SKM-1 treated with dmso at 0.1 percent for 144 hours (cell line): ENCODE data around the gene FKBP1B.
"Not testable (repeated sequence)": the region's sequence is repeated elsewhere in the genome, so short reads cannot be mapped to it uniquely, and the experiment has no call there.

ENCODE experiments used
- DNase-seq: peaks from one replicate; lab custom pipeline; 2025; ENCODE audit not compliant: unreplicated experiment; lab: John Stamatoyannopoulos, UW

The FKBP1B gene

DNA sequence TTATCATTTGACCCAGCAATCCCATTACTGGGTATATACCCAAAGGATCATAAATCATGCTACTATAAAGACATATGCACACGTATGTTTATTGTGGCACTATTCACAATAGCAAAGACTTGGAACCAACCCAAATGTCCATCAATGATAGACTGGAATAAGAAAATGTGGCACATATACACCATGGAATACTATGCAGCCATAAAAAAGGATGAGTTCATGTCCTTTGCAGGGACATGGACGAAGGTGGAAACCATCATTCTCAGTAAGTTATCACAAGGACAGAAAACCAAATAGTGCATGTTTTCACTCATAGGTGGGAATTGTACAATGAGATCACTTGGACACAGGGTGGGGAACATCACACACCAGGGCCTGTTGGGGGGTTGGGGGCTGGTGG is 51.2 kb downstream of the FKBP1B start:
- not testable (repeated sequence) for DNase-seq

DNA sequence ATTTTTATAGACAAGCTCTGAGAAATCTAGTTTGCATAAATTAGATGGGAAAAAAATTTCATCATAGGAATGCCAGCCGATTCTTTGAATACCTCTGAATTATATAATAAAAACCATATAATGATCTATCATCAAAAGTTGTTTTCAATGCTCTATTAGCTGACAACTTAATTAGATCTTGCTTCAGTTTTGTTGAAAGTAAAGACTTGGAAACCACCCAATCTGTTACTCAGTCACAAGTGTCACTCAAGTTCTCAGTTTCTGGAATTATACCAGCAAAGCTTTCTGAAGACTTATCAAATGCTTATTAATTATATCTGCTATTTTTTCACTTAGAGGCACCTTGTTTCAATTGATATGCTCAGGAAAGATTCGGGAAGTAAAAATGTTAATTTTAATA is 52.5 kb downstream of the FKBP1B start:
- no peak for DNase-seq

DNA sequence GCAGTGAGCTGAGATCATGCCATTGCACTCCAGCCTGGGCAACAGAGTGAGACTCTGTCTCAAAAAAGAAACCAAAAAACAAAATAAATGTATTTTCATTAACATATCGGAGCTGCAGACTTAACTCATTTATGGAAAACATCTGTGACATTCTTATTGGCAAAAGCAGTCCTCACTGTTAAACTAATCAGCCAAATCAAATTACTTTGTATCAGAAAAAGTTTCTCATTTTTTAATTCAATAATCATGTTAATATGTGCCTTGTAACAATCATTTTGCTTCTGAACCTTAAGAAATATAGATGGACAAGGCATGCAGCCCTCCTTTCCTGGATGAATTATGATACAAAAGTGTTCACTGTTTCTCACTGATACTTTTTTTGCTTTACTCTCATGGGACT is 53.1 kb downstream of the FKBP1B start:
- DNase-seq, result no peak

DNA sequence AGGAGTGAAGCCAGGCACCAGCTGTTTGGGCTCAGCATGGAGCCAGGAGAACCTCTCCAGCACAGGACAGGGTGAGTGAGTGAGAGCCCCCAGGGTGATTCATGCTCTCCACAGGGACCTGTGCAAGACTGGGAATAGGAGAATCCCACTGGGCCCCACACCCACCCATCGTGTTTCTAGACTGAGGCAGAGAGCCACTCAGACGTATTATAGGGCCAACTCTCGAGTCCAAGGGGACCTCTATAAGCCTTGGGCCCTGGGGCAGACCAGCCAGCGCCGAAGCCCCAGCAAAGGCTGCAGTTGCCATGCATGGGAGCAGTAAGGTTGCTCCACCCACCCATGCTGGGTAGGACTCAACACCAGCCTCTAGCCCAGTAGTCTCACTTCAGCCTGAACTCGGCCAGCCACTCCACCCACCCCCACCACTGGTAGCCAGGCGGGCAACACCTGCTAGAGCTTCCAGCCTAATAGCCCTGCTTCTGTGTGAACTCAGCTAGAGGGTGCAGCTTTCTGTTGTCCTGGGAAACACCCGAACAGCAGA is 54.6 kb downstream of the FKBP1B start:
- no peak for DNase-seq

DNA sequence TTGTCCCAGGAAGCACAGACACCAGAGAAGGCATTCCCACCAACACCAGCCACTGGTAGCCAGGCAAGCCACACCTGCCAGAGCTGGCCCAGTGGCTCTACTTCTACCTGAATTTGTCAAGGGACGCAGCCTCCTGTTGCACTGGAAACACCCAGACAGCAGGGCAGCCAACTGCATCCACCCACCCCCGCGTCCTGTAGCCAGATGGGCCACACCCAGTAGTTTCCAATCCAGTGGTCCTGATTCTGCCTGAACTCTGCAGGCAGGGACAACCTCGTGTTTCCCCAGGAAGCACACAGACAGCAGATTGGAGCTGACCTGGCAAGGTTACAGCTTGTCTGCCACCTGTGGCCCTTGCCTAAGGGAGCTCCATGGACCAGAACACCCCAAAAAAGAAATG is 55.4 kb downstream of the FKBP1B start:
- DNase-seq, result no peak

DNA sequence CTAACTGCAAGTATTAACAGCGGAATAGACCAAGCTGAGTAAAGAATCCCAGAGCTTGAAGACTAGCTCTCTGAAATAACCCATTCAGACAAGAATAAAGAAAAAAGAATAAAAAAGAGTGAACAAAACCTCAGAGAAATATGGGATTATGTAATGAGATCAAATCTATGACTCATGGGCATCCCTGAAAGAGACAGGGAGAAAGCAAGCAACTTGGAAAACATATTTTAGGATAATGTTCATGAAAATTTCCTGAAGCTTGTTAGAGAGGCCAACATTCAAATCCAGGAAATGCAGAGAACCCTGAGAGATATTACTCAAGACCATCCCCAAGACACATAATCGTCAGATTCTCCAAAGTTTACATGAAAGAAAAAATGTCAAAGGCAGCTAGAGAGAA is 56.3 kb downstream of the FKBP1B start:
- DNase-seq, result no peak

DNA sequence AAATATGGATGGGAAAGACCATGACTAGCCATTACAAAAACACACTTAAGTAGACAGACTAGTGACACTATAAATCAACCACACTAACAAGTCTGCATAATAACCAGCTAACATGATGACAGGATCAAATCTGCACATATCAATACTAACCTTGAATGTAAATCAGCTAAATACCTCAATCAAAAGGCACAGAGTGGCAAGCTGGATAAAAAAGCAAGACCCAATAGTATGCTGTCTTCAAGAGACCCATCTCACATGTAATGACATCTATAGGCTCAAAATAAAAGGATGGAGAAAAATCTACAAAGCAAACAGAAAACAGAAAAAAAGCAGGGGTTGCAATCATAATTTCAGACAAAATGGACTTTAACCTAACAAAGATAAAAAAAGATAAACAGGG is 57.2 kb downstream of the FKBP1B start:
- no peak for DNase-seq

DNA sequence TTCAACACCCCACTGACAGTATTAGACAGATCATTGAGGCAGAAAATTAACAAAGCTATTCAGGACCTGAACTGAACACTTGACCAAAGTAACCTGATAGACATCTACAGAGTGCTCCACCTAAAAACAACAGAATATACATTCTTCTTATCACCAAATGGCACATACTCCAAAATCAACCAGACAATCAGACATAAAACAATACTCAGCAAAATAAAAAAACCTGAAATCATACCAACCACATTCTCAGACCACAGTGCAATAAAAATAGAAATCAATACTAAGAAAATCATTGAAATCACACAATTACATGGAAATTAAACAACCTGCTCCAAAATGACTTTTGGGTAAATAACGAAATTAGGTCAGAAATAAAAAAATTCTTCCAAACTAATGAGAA is 57.8 kb downstream of the FKBP1B start:
- no peak for DNase-seq

DNA sequence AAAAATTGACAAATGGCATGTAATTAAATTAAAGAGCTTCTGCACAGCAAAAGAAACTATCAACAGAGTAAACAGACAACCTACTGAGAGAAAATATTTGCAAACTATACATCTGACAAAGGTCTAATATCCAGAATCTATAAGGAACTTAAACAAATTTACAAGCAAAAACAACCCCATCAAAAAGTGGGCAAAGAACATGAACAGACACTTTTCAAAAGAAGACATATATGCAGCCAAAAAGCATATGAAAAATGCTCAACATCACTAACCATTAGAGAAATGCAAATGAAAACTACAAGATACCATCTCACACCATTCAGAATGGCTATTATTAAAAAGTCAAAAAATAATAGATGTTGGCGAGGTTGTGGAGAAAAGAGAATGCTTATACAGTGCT is 59.9 kb downstream of the FKBP1B start:
- DNase-seq, result not testable (repeated sequence)

DNA sequence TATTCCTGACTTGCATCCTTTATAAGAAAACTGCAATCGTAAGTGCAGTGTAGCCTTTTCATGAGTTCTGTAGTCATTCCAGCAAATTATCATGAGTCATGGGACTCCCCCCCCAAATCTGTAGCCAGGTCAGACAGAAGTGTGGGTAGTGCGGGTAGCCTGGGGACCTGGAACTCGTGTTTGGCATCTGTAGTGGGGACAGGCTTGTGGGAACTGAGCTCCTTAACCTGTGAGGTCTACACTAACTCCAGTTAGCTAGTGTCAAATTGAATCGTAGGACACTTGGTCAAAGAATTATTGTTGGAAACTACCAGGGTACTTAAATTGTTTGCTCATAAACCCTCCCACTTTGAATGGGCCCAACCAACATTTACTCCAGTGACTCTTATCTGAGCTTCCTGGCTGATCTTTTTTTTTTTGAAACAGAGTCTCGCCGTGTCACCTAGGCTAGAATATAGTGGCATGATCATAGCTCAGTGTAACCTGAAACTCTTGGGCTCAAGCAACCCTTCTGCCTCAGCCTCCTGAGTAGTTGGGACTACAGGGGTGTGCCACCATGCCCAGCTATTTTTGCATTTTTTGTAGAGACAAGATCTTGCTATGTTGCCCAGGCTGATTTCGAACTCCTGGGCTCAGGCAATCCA is 61.2 kb downstream of the FKBP1B start:
- no peak for DNase-seq

DNA sequence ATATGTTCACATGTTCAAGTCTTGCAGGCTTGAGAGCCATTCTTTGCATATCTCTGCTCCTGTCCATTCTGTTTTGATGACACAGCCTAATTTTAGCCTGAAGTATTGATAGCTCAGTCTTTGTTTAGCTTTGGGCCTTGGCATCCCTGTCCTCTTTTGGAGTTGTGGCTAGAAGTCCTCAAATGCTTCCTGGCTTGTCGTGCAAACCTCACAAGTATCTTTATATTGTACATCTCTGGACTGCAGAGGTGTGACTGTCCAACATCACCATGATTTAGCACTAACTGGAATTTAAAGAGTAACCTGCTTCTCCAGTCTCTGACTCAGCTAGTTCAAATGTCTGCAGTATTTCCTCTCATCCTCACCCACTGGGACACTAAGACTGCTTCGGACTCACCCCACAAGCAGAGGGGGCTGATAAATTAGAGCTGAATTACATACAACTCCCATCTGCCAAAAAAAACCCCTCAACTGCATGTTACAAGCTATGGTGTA is 61.9 kb downstream of the FKBP1B start:
- DNase-seq, result no peak
